HepG2 (cell line): ENCODE data around the gene ZNF227. TPM values are rescaled to one million over a fixed set of nuclear protein-coding genes. Genes with fewer than 3 reads are reported as not detected.

ENCODE experiments used
- ATAC-seq: fragments of 200-7000 bp; cut with Tn5 transposase; 3 replicates; pipeline ENCODE4 v1.9.1; 2020; ENCODE audit warnings: mild to moderate bottlenecking, moderate library complexity
- BruUV-seq: library from RNA; stranded (reverse); fragments of 400-500 nt; replicated peaks from 2 replicates; lab custom pipeline; 2021; lab: Mats Ljungman, UMichigan
- CTCF ChIA-PET: fragments of 300-600 bp; formaldehyde crosslinking; extraction: SDS; loops from one replicate; lab custom pipeline; 2021; ENCODE audit warnings: low total read pairs, inconsistent platforms, low intra/inter-chr PET ratio; lab: Yijun Ruan, JAX
- POLR2A ChIA-PET: fragments of 350-600 bp; sonication (Branson Sonifier 250); formaldehyde crosslinking; loops from one replicate; lab custom pipeline; 2020; ENCODE audit warnings: antibody characterized with exemption, inconsistent platforms; lab: Yijun Ruan, JAX
- DNase-seq: peaks from one replicate; pipeline ENCODE4 v3.0.0-alpha.2; 2015; ENCODE audit warnings: low spot score
- FAIRE-seq: peaks from 3 replicates; lab custom pipeline; 2011; peaks lifted over from hg19 to GRCh38; lab: Jason Lieb, UNC
- H2AFZ ChIP-seq: one replicate; pipeline ENCODE4 v1.6.1; 2011; ENCODE audit warnings: low read length, inconsistent platforms
- H3K27ac ChIP-seq: fragments of 300-600 bp; 3 replicates; pipeline ENCODE4 v1.8.0; 2011; ENCODE audit warnings: mixed run types, mild to moderate bottlenecking, mixed read lengths, low read length, inconsistent platforms; ENCODE audit not compliant: insufficient read depth; ENCODE audit errors: extremely low read length
- H3K27me3 ChIP-seq, 2 experiments: fragments of 200-600 bp in 1 of 2; 2 replicates in 1 of 2; 3 replicates in 1 of 2; pipeline versions ENCODE4 v1.6.0 to v1.8.0; 2011; ENCODE audit warnings: low read length in 2 of 2, mild to moderate bottlenecking in 2 of 2, moderate library complexity in 2 of 2, inconsistent platforms in 1 of 2; ENCODE audit not compliant: insufficient read depth in 2 of 2, control insufficient read depth in 1 of 2
- H3K36me3 ChIP-seq, 2 experiments: fragments of 200-600 bp in 1 of 2; replicated peaks in 1 of 2; 2 replicates in 1 of 2; 3 replicates in 1 of 2; pipeline versions ENCODE4 v1.5.1 to v1.8.0; 2011; ENCODE audit warnings: low read length in 2 of 2, inconsistent platforms in 1 of 2; ENCODE audit not compliant: insufficient read depth in 2 of 2, control insufficient read depth in 1 of 2
- H3K4me1 ChIP-seq: 2 replicates; pipeline ENCODE4 v1.5.1; 2012; ENCODE audit warnings: low read length, inconsistent platforms; ENCODE audit not compliant: insufficient read depth
- H3K4me2 ChIP-seq: 2 replicates; pipeline ENCODE4 v1.6.0; 2011; ENCODE audit warnings: low read depth, low read length, inconsistent platforms
- H3K4me3 ChIP-seq, 3 experiments: fragments of 200-600 bp in 1 of 3; sonication (generic), shearing (Covaris generic) in 1 of 3; replicated peaks in 1 of 3; 2 replicates each; pipeline ENCODE4 v1.5.1; 2011 to 2016; ENCODE audit warnings: low read length in 3 of 3, inconsistent platforms in 2 of 3, low read depth in 2 of 3, mild to moderate bottlenecking in 2 of 3, control low read depth in 1 of 3, mixed read lengths in 1 of 3; ENCODE audit not compliant: insufficient read depth in 1 of 3
- H3K79me2 ChIP-seq: one replicate; pipeline ENCODE4 v1.6.1; 2011; ENCODE audit warnings: low read length, inconsistent platforms; ENCODE audit not compliant: insufficient read depth
- H3K9ac ChIP-seq: 2 replicates; pipeline ENCODE4 v1.6.0; 2011; ENCODE audit warnings: mild to moderate bottlenecking, low read depth, low read length, inconsistent platforms; ENCODE audit not compliant: insufficient read depth
- H3K9me3 ChIP-seq: 2 replicates; pipeline ENCODE4 v1.5.1; 2012; ENCODE audit warnings: mild to moderate bottlenecking, low read length
- H4K20me1 ChIP-seq: 2 replicates; pipeline ENCODE4 v1.6.0; 2011; ENCODE audit warnings: inconsistent platforms, mild to moderate bottlenecking, low read length, moderate library complexity; ENCODE audit not compliant: insufficient read depth
- CBX1 ChIP-seq: IDR thresholded peaks from one replicate; pipeline ENCODE4 v1.6.1; 2016; ENCODE audit warnings: antibody characterized with exemption, low read depth
- CENPT ChIP-seq: sonication (generic); formaldehyde crosslinking; IDR thresholded peaks from 2 replicates; pipeline ENCODE4 v1.8.0; 2022; ENCODE audit warnings: low read depth, mild to moderate bottlenecking, moderate library complexity, missing genetic modification reagents
- HMG20A ChIP-seq: IDR thresholded peaks from 2 replicates; pipeline ENCODE4 v1.6.1; 2016; ENCODE audit warnings: borderline replicate concordance
- KLF6 ChIP-seq: IDR thresholded peaks from 2 replicates; pipeline ENCODE4 v1.8.0; 2016; ENCODE audit warnings: missing biosample characterization, missing genetic modification reagents
- NR2F1 ChIP-seq, 2 experiments: fragments of 450-650 bp in 1 of 2; formaldehyde crosslinking in 1 of 2; IDR thresholded peaks; 2 replicates each; pipeline versions ENCODE4 v1.5.0 to v1.6.1; 2016 to 2020; ENCODE audit warnings: mild to moderate bottlenecking in 1 of 2, missing compliant biosample characterization in 1 of 2, missing genetic modification reagents in 1 of 2, moderate library complexity in 1 of 2
- POLR2A ChIP-seq, 2 experiments: IDR thresholded peaks; 2 replicates each; pipeline ENCODE4 v1.6.1; 2011; ENCODE audit warnings: low read depth in 2 of 2, low read length in 2 of 2, mild to moderate bottlenecking in 1 of 2, moderate library complexity in 1 of 2; ENCODE audit not compliant: insufficient read depth in 1 of 2
- POLR2AphosphoS5 ChIP-seq: IDR thresholded peaks from 2 replicates; pipeline ENCODE4 v1.6.1; 2012; ENCODE audit warnings: low read depth, low read length
- RCOR2 ChIP-seq: IDR thresholded peaks from 2 replicates; pipeline ENCODE4 v1.6.1; 2016; ENCODE audit warnings: missing biosample characterization, missing genetic modification reagents
- WIZ ChIP-seq: sonication (generic); formaldehyde crosslinking; IDR thresholded peaks from 2 replicates; pipeline ENCODE4 v1.5.1; 2020; ENCODE audit warnings: mild to moderate bottlenecking, missing genetic modification reagents
- ZFP36 ChIP-seq: fragments of 150-350 bp; IDR thresholded peaks from 2 replicates; pipeline ENCODE4 v1.6.1; 2018; ENCODE audit warnings: borderline replicate concordance, low read length, low read depth; ENCODE audit not compliant: partially characterized antibody
- ZNF30 ChIP-seq: sonication (generic); formaldehyde crosslinking; IDR thresholded peaks from 2 replicates; pipeline ENCODE4 v1.5.0; 2020; ENCODE audit warnings: mild to moderate bottlenecking, missing genetic modification reagents
- ZNF737 ChIP-seq: sonication (generic); formaldehyde crosslinking; IDR thresholded peaks from 2 replicates; pipeline ENCODE4 v1.5.0; 2020; ENCODE audit warnings: missing genetic modification reagents, mild to moderate bottlenecking, borderline replicate concordance
- ZNF883 ChIP-seq: sonication (generic); formaldehyde crosslinking; IDR thresholded peaks from 2 replicates; pipeline ENCODE4 v1.5.1; 2020; ENCODE audit warnings: mild to moderate bottlenecking, missing genetic modification reagents; ENCODE audit errors: not compliant biosample characterization
- WGBS: methylation state at CpG from one replicate; pipeline ENCODE4 v1.1.6; 2017; ENCODE audit warnings: low lambda C conversion rate; 5-methylcytosine and 5-hydroxymethylcytosine counted together
- in situ Hi-C: cut with HindIII; loops from 2 replicates; pipeline ENCODE4 v1.10.0; 2017; ENCODE audit warnings: low pct_unique_long_range_greater_than_20kb; ENCODE audit not compliant: extremely low pct_ligation_motif_present
- intact Hi-C: fragments of 100-400 bp; cut with micrococcal nuclease; formaldehyde crosslinking; loops from one replicate; pipeline ENCODE4 v1.10.0; 2022; ENCODE audit not compliant: unreplicated experiment
- polyA plus RNA-seq, 8 experiments: library from polyadenylated mRNA; depleted of rRNA in 3 of 8; stranded (reverse) in 7 of 8; unstranded in 1 of 8; fragments of >200 nt; fragmentation: Illumina TruSeq in 4 of 8; extraction: Trizol in 4 of 8; gene quantifications; 2 replicates each; pipeline versions ENCODE4 v1.2.1 to v1.2.3, GENCODE V29; 2011 to 2016; ENCODE audit warnings: low read depth in 4 of 8, missing spikeins in 1 of 8, mixed read lengths in 1 of 8; ENCODE audit not compliant: insufficient read depth in 1 of 8
- total RNA-seq, 5 experiments: library from RNA; depleted of rRNA; stranded (reverse); fragments of >200 nt; fragmentation: Illumina TruSeq; extraction: Trizol; gene quantifications; 2 replicates each; pipeline ENCODE4 v1.2.3, GENCODE V29; 2016; ENCODE audit warnings: low read depth in 1 of 5
- TF ChIP-seq, protein P1 (sequence below): sonication (generic); formaldehyde crosslinking; IDR thresholded peaks from 2 replicates; pipeline ENCODE4 v1.5.1; 2020; ENCODE audit warnings: mild to moderate bottlenecking, moderate library complexity, missing genetic modification reagents
- TF ChIP-seq, protein P2 (sequence below): IDR thresholded peaks from 2 replicates; pipeline ENCODE4 v1.6.1; 2016
- TF ChIP-seq, protein P3 (sequence below): sonication (generic); formaldehyde crosslinking; IDR thresholded peaks from 2 replicates; pipeline ENCODE4 v1.5.1; 2020; ENCODE audit warnings: missing genetic modification reagents, mild to moderate bottlenecking, borderline replicate concordance

Gene ZNF227
- total and polyA plus RNA-seq, 2 of the 13 experiments (the other 11 are each of a cell fraction or from before 2014, with no cell fraction given) = 3.1 to 16.8 TPM

DNA sequence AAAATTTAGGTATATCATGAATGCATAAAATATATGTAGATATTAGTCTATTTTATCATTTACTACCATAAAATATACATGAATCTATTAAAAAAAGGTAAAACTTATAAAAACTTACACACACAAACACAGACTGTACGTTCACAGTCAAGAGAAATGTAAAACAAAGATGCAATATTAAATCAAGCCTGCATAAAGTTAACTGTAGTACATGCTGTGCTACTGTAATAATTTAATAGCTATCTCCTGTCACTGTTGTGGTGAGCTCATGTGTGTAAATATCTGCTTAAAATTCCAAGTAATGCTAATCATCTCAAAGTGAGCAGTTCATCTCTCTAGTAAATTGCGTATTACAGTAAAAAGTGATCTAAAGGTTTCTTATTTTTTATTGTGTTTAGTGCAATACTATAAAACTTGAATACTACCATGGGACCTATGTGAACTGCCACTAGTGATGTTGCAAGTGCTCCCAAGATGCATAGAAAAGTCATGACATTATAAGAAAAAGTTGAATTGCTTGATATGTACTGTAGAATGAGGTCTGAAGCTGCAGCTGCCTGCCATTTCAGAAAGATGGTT lies 46.6 kb downstream of the ZNF227 start:
- in situ Hi-C loops (no loop called here), intact Hi-C loops (no loop called here)
- Histone ChIP-seq H3K36me3 (no peaks in the 10 kb centered on the region), H3K4me2 (peak overlapping the region; percentile 72), H3K4me1 (peaks cover 26% of the 10 kb centered on the region), H2AFZ (no peak overlapping the region), H3K27ac (no peak overlapping the region), H3K27me3 (no peaks in the 10 kb centered on the region), H4K20me1 (no peaks in the 10 kb centered on the region), H3K79me2 (no peaks in the 10 kb centered on the region), H3K4me3 (no peak overlapping the region), H3K9me3 (peaks cover 24% of the 10 kb centered on the region), H3K9ac (no peak overlapping the region)
- no peak for DNase-seq
- ATAC-seq = no peak
- BruUV-seq = no TSS peak
- CTCF ChIA-PET = no interaction called here
- no peak for FAIRE-seq
- WGBS = 96% methylated on average over 2 of the region's 2 CpGs
- POLR2A ChIA-PET = interaction anchor here (1.2 to 1.5 kb wide), 2 partner anchors 47 to 52 kb away, joined by 3 to 5 read pairs; partner anchors contain the start of gene ZNF227
- TF ChIP-seq ZNF30 (CRISPR knock-in tag) (no peak), CBX1 (no peak), NR2F1 (CRISPR knock-in tag; IDR thresholded peaks at IDR 0.05) (no peak), ZFP36 (no peak), CENPT (CRISPR knock-in tag) (no peak), ZNF737 (CRISPR knock-in tag) (no peak), KLF6 (CRISPR knock-in tag) (no peak), HMG20A (CRISPR knock-in tag) (no peak), POLR2AphosphoS5 (no peak), POLR2A (IDR thresholded peaks at IDR 0.05; ENCODE audit: insufficient read depth in 1 of 2, low read depth in 2 of 2, low read length in 2 of 2) (no peak), WIZ (CRISPR knock-in tag) (no peak), RCOR2 (CRISPR knock-in tag) (no peak), ZNF883 (CRISPR knock-in tag) (no peak)
- TF ChIP-seq, protein P1, sequence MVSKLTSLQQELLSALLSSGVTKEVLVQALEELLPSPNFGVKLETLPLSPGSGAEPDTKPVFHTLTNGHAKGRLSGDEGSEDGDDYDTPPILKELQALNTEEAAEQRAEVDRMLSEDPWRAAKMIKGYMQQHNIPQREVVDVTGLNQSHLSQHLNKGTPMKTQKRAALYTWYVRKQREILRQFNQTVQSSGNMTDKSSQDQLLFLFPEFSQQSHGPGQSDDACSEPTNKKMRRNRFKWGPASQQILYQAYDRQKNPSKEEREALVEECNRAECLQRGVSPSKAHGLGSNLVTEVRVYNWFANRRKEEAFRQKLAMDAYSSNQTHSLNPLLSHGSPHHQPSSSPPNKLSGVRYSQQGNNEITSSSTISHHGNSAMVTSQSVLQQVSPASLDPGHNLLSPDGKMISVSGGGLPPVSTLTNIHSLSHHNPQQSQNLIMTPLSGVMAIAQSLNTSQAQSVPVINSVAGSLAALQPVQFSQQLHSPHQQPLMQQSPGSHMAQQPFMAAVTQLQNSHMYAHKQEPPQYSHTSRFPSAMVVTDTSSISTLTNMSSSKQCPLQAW (CRISPR knock-in tag) = no peak
- TF ChIP-seq, protein P2, sequence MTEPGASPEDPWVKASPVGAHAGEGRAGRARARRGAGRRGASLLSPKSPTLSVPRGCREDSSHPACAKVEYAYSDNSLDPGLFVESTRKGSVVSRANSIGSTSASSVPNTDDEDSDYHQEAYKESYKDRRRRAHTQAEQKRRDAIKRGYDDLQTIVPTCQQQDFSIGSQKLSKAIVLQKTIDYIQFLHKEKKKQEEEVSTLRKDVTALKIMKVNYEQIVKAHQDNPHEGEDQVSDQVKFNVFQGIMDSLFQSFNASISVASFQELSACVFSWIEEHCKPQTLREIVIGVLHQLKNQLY (CRISPR knock-in tag) = no peak
- TF ChIP-seq, protein P3, sequence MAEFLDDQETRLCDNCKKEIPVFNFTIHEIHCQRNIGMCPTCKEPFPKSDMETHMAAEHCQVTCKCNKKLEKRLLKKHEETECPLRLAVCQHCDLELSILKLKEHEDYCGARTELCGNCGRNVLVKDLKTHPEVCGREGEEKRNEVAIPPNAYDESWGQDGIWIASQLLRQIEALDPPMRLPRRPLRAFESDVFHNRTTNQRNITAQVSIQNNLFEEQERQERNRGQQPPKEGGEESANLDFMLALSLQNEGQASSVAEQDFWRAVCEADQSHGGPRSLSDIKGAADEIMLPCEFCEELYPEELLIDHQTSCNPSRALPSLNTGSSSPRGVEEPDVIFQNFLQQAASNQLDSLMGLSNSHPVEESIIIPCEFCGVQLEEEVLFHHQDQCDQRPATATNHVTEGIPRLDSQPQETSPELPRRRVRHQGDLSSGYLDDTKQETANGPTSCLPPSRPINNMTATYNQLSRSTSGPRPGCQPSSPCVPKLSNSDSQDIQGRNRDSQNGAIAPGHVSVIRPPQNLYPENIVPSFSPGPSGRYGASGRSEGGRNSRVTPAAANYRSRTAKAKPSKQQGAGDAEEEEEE (CRISPR knock-in tag) = no peak
